ENCODE measurements around the gene MRTFA. TPM values are rescaled to one million over a fixed set of nuclear protein-coding genes. Genes with fewer than 3 reads are reported as not detected.

Gene MRTFA
- total RNA-seq, 2 donors from 2014 or later: 38.5 to 57.4 TPM

GRCh38 chr22:40443732-40444131 lies 192.8 kb downstream of the MRTFA start:
- no peak for ATAC-seq (replicated peaks)
- peaks cover 28% of the 10 kb centered on the region for H3K4me1 Mint-ChIP-seq
- H3K36me3 Mint-ChIP-seq (ENCODE audit: low read depth): peaks cover 28% of the 10 kb centered on the region
- no peak overlapping the region for H3K4me3 Mint-ChIP-seq
- H3K9me3 Mint-ChIP-seq: no peaks in the 10 kb centered on the region
- H3K27me3 Mint-ChIP-seq: no peaks in the 10 kb centered on the region
- peak overlapping the region; percentile 32 for H3K27ac Mint-ChIP-seq

- ATAC-seq (replicated peaks): no peak
- Mint-ChIP-seq H3K27me3 (no peaks in the 10 kb centered on the region), H3K4me3 (no peak overlapping the region), H3K9me3 (no peaks in the 10 kb centered on the region), H3K36me3 (ENCODE audit: low read depth) (peaks cover 24% of the 10 kb centered on the region), H3K4me1 (peaks cover 29% of the 10 kb centered on the region), H3K27ac (peak overlapping the region; percentile 39)
These were observed 194.6 kb downstream of the MRTFA start for GRCh38 chr22:40441761-40442390.

- Mint-ChIP-seq H3K4me3 (peak overlapping the region; percentile 29), H3K4me1 (peaks cover 16% of the 10 kb centered on the region), H3K27ac (peak overlapping the region; percentile 80), H3K9me3 (no peaks in the 10 kb centered on the region), H3K36me3 (ENCODE audit: low read depth) (peaks cover 39% of the 10 kb centered on the region), H3K27me3 (no peaks in the 10 kb centered on the region)
- peak; percentile 69 for ATAC-seq (replicated peaks)
These were observed 199.8 kb downstream of the MRTFA start for GRCh38 chr22:40436505-40437431.

- no peak for ATAC-seq (replicated peaks)
- H3K27me3 Mint-ChIP-seq: no peaks in the 10 kb centered on the region
- no peaks in the 10 kb centered on the region for H3K9me3 Mint-ChIP-seq
- peaks cover 12% of the 10 kb centered on the region for H3K4me1 Mint-ChIP-seq
- no peak overlapping the region for H3K4me3 Mint-ChIP-seq
- H3K36me3 Mint-ChIP-seq (ENCODE audit: low read depth): peaks cover 58% of the 10 kb centered on the region
- H3K27ac Mint-ChIP-seq: peak overlapping the region; percentile 65
These were observed 201.8 kb downstream of the MRTFA start for GRCh38 chr22:40434745-40435144.

GRCh38 chr22:40434106-40434505 lies 202.4 kb downstream of the MRTFA start:
- Mint-ChIP-seq H3K9me3 (no peaks in the 10 kb centered on the region), H3K4me1 (peaks cover 13% of the 10 kb centered on the region), H3K27me3 (no peaks in the 10 kb centered on the region), H3K4me3 (no peak overlapping the region), H3K36me3 (ENCODE audit: low read depth) (peaks cover 60% of the 10 kb centered on the region), H3K27ac (peak overlapping the region; percentile 65)
- peak; percentile 30 for ATAC-seq (replicated peaks)

- no peak overlapping the region for H3K4me3 Mint-ChIP-seq
- no peak for ATAC-seq (replicated peaks)
- H3K27ac Mint-ChIP-seq: peak overlapping the region; percentile 65
- no peaks in the 10 kb centered on the region for H3K9me3 Mint-ChIP-seq
- peaks cover 18% of the 10 kb centered on the region for H3K4me1 Mint-ChIP-seq
- no peaks in the 10 kb centered on the region for H3K27me3 Mint-ChIP-seq
- H3K36me3 Mint-ChIP-seq (ENCODE audit: low read depth): peaks cover 66% of the 10 kb centered on the region
These were observed 203.0 kb downstream of the MRTFA start for GRCh38 chr22:40433416-40434090.

GRCh38 chr22:40432625-40433024 lies 203.9 kb downstream of the MRTFA start:
- H3K9me3 Mint-ChIP-seq: no peaks in the 10 kb centered on the region
- no peak overlapping the region for H3K4me3 Mint-ChIP-seq
- H3K36me3 Mint-ChIP-seq (ENCODE audit: low read depth): peaks cover 71% of the 10 kb centered on the region
- peaks cover 18% of the 10 kb centered on the region for H3K4me1 Mint-ChIP-seq
- ATAC-seq (replicated peaks): no peak
- no peaks in the 10 kb centered on the region for H3K27me3 Mint-ChIP-seq
- peak overlapping the region; percentile 48 for H3K27ac Mint-ChIP-seq

- H3K36me3 Mint-ChIP-seq (ENCODE audit: low read depth): peaks cover 76% of the 10 kb centered on the region
- H3K4me1 Mint-ChIP-seq: peaks cover 17% of the 10 kb centered on the region
- no peaks in the 10 kb centered on the region for H3K9me3 Mint-ChIP-seq
- no peak overlapping the region for H3K4me3 Mint-ChIP-seq
- peak overlapping the region; percentile 48 for H3K27ac Mint-ChIP-seq
- ATAC-seq (replicated peaks): no peak
- H3K27me3 Mint-ChIP-seq: no peaks in the 10 kb centered on the region
These were observed 204.4 kb downstream of the MRTFA start for GRCh38 chr22:40432157-40432556.

- ATAC-seq (replicated peaks): no peak
- H3K4me1 Mint-ChIP-seq: peaks cover 12% of the 10 kb centered on the region
- H3K36me3 Mint-ChIP-seq (ENCODE audit: low read depth): peaks cover 87% of the 10 kb centered on the region
- peak overlapping the region; percentile 63 for H3K27ac Mint-ChIP-seq
- no peak overlapping the region for H3K4me3 Mint-ChIP-seq
- H3K27me3 Mint-ChIP-seq: no peaks in the 10 kb centered on the region
- H3K9me3 Mint-ChIP-seq: no peaks in the 10 kb centered on the region
These were observed 205.5 kb downstream of the MRTFA start for GRCh38 chr22:40430991-40431390.

- Mint-ChIP-seq H3K27ac (peak overlapping the region; percentile 90), H3K36me3 (ENCODE audit: low read depth) (peaks cover 89% of the 10 kb centered on the region), H3K9me3 (no peaks in the 10 kb centered on the region), H3K4me3 (no peak overlapping the region), H3K4me1 (peaks cover 13% of the 10 kb centered on the region), H3K27me3 (no peaks in the 10 kb centered on the region)
- no peak for ATAC-seq (replicated peaks)
These were observed 207.0 kb downstream of the MRTFA start for GRCh38 chr22:40429481-40429880.

GRCh38 chr22:40428796-40429195 lies 207.7 kb downstream of the MRTFA start:
- H3K27ac Mint-ChIP-seq: peak overlapping the region; percentile 90
- H3K27me3 Mint-ChIP-seq: no peaks in the 10 kb centered on the region
- H3K9me3 Mint-ChIP-seq: no peaks in the 10 kb centered on the region
- peaks cover 13% of the 10 kb centered on the region for H3K4me1 Mint-ChIP-seq
- H3K4me3 Mint-ChIP-seq: no peak overlapping the region
- ATAC-seq (replicated peaks): no peak
- peaks cover 86% of the 10 kb centered on the region for H3K36me3 Mint-ChIP-seq (ENCODE audit: low read depth)

GRCh38 chr22:40426594-40427333 lies 209.8 kb downstream of the MRTFA start:
- Mint-ChIP-seq H3K27ac (peak overlapping the region; percentile 76), H3K4me3 (no peak overlapping the region), H3K4me1 (peaks cover 25% of the 10 kb centered on the region), H3K27me3 (no peaks in the 10 kb centered on the region), H3K9me3 (no peaks in the 10 kb centered on the region), H3K36me3 (ENCODE audit: low read depth) (peaks cover 89% of the 10 kb centered on the region)
- no peak for ATAC-seq (replicated peaks)

- H3K9me3 Mint-ChIP-seq: no peaks in the 10 kb centered on the region
- H3K27ac Mint-ChIP-seq: peak overlapping the region; percentile 72
- H3K36me3 Mint-ChIP-seq (ENCODE audit: low read depth): peaks cover 84% of the 10 kb centered on the region
- no peaks in the 10 kb centered on the region for H3K27me3 Mint-ChIP-seq
- ATAC-seq (replicated peaks): no peak
- H3K4me3 Mint-ChIP-seq: no peak overlapping the region
- H3K4me1 Mint-ChIP-seq: peaks cover 25% of the 10 kb centered on the region
These were observed 211.4 kb downstream of the MRTFA start for GRCh38 chr22:40425082-40425481.

Measured in activated T-helper 17 cell treated with anti-CD3 and anti-CD28 coated beads, Interleukin-2, amount 50 U/mL, for 72 hours (primary cell).